Neural crest cell (in vitro differentiated cells): ENCODE data around the gene GLG1. TPM values are rescaled to one million over a fixed set of nuclear protein-coding genes. Genes with fewer than 3 reads are reported as not detected.

Experiments used
- DNase-seq: peaks from one replicate; pipeline ENCODE4 v3.0.0; 2021; ENCODE audit warnings: low read depth, mixed read lengths, low spot score
- H3K27ac Mint-ChIP-seq: one replicate; pipeline ENCODE4 v1.8.0; 2021; ENCODE audit warnings: mild to moderate bottlenecking, mixed read lengths; ENCODE audit not compliant: unreplicated experiment
- H3K27me3 Mint-ChIP-seq: 2 replicates; pipeline ENCODE4 v1.8.0; 2021; ENCODE audit warnings: low read depth, mild to moderate bottlenecking, mixed read lengths
- H3K36me3 Mint-ChIP-seq: 2 replicates; pipeline ENCODE4 v1.8.0; 2021; ENCODE audit warnings: low read depth, mild to moderate bottlenecking, mixed read lengths
- H3K4me1 Mint-ChIP-seq: 2 replicates; pipeline ENCODE4 v1.8.0; 2021; ENCODE audit warnings: mixed read lengths
- H3K4me3 Mint-ChIP-seq: one replicate; pipeline ENCODE4 v1.8.0; 2021; ENCODE audit warnings: mild to moderate bottlenecking, mixed read lengths
- H3K9me3 Mint-ChIP-seq: 2 replicates; pipeline ENCODE4 v1.8.0; 2021; ENCODE audit warnings: mixed read lengths
- total RNA-seq: library from RNA; stranded (reverse); gene quantifications from 2 replicates; pipeline ENCODE4 v1.2.1, GENCODE V29; 2021
- TF ChIP-seq, protein P1 (sequence below): fragments of 200-600 bp; sonication (generic); conservative IDR thresholded peaks from 2 replicates; pipeline ENCODE4 v1.5.0; 2021; ENCODE audit warnings: antibody characterized with exemption, mild to moderate bottlenecking

GLG1 gene
- total RNA-seq, 1 donor from 2014 or later = 117 TPM

DNA sequence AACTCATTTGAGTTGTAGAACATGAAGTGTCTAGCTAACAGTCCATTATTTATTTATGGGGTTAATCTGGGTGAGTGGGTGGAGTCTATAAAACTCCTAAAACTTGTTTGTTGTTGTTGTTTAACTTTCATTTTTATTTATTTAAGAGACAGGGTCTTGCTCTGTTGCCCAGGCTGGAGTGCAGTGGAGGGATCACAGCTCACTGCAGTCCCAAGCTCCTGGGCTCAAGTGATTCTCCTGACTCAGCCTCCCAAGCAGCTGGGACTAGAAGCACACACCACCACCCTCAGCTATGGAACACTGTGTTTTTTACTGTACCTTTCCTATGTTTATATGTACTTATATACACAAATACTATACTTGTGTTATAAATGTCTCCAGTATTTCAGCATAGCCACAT, 107.8 kb downstream of the GLG1 start:
- peaks cover 5% of the 10 kb centered on the region for H3K36me3 Mint-ChIP-seq
- H3K27me3 Mint-ChIP-seq = no peaks in the 10 kb centered on the region
- DNase-seq = no peak
- peaks cover 20% of the 10 kb centered on the region for H3K4me1 Mint-ChIP-seq
- H3K27ac Mint-ChIP-seq = no peak overlapping the region
- TF ChIP-seq, protein P1, sequence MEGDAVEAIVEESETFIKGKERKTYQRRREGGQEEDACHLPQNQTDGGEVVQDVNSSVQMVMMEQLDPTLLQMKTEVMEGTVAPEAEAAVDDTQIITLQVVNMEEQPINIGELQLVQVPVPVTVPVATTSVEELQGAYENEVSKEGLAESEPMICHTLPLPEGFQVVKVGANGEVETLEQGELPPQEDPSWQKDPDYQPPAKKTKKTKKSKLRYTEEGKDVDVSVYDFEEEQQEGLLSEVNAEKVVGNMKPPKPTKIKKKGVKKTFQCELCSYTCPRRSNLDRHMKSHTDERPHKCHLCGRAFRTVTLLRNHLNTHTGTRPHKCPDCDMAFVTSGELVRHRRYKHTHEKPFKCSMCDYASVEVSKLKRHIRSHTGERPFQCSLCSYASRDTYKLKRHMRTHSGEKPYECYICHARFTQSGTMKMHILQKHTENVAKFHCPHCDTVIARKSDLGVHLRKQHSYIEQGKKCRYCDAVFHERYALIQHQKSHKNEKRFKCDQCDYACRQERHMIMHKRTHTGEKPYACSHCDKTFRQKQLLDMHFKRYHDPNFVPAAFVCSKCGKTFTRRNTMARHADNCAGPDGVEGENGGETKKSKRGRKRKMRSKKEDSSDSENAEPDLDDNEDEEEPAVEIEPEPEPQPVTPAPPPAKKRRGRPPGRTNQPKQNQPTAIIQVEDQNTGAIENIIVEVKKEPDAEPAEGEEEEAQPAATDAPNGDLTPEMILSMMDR = no peak
- H3K4me3 Mint-ChIP-seq = no peak overlapping the region
- H3K9me3 Mint-ChIP-seq = no peaks in the 10 kb centered on the region

DNA sequence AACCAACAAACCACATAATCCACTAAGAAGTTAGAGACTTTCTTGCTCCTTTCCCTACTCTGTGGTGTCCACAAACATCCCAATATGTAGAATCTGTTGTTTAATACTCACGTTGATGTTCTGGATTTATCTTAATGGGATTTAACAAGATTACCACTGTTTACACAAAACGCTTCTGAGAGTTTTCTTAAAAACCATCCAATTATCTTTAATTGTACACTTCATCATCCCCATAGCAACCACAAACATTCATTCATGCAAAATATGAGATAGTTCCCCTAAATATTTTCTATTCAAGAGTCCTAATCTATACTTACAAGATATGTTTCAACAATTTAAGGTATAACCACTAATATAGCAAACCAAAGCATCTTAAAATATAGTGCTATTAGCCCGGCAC, 109.2 kb downstream of the GLG1 start:
- no peak overlapping the region for H3K4me3 Mint-ChIP-seq
- H3K9me3 Mint-ChIP-seq = no peaks in the 10 kb centered on the region
- no peak for DNase-seq
- no peak overlapping the region for H3K27ac Mint-ChIP-seq
- no peaks in the 10 kb centered on the region for H3K27me3 Mint-ChIP-seq
- TF ChIP-seq, protein P1 = no peak
- peaks cover 5% of the 10 kb centered on the region for H3K36me3 Mint-ChIP-seq
- H3K4me1 Mint-ChIP-seq = peaks cover 16% of the 10 kb centered on the region

DNA sequence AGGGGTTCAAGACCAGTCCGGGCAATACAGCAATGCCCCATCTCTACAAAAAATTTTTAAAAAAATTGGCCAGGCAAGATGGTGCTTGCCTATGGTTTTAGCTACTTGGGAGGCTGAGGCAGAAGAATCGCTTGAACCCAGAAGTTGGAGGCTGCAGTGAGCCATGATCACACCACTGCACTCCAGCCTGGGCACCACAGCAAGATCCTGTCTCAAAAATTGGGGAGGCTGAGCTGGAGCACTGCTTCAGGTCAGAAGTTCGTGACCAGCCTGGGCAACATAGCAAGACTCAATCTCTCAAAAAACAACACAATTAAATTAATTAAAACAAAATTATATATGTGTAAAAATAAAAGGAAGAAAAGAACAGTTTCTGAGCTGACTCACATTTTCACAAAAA, 110.9 kb downstream of the GLG1 start:
- peaks cover 6% of the 10 kb centered on the region for H3K36me3 Mint-ChIP-seq
- TF ChIP-seq, protein P1 = no peak
- no peaks in the 10 kb centered on the region for H3K9me3 Mint-ChIP-seq
- H3K4me1 Mint-ChIP-seq = peaks cover 3% of the 10 kb centered on the region
- no peaks in the 10 kb centered on the region for H3K27me3 Mint-ChIP-seq
- H3K4me3 Mint-ChIP-seq = no peak overlapping the region
- no peak overlapping the region for H3K27ac Mint-ChIP-seq
- no peak for DNase-seq

DNA sequence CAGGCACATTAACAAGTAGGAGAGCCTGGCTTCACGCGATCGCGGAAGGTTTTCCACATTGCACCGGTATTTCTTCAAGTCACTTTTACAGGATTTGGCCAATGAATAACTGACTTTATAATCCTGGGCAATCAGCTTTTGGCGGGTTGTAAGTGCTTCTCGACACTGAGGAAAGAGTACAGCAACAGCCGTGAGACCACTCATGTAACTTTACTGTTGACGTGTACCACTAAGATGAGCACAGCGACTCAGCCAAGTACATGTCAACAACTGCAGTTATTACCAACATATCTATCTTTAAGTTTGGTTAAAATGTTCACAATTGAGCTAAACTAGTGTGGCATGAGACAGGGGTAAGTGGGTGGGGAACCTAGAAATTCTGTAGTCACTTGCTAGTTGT, 113.9 kb downstream of the GLG1 start:
- no peak for DNase-seq
- no peaks in the 10 kb centered on the region for H3K9me3 Mint-ChIP-seq
- H3K36me3 Mint-ChIP-seq = peaks cover 13% of the 10 kb centered on the region
- H3K4me1 Mint-ChIP-seq = no peaks in the 10 kb centered on the region
- H3K27me3 Mint-ChIP-seq = no peaks in the 10 kb centered on the region
- H3K27ac Mint-ChIP-seq = no peak overlapping the region
- H3K4me3 Mint-ChIP-seq = no peak overlapping the region
- TF ChIP-seq, protein P1 = no peak

DNA sequence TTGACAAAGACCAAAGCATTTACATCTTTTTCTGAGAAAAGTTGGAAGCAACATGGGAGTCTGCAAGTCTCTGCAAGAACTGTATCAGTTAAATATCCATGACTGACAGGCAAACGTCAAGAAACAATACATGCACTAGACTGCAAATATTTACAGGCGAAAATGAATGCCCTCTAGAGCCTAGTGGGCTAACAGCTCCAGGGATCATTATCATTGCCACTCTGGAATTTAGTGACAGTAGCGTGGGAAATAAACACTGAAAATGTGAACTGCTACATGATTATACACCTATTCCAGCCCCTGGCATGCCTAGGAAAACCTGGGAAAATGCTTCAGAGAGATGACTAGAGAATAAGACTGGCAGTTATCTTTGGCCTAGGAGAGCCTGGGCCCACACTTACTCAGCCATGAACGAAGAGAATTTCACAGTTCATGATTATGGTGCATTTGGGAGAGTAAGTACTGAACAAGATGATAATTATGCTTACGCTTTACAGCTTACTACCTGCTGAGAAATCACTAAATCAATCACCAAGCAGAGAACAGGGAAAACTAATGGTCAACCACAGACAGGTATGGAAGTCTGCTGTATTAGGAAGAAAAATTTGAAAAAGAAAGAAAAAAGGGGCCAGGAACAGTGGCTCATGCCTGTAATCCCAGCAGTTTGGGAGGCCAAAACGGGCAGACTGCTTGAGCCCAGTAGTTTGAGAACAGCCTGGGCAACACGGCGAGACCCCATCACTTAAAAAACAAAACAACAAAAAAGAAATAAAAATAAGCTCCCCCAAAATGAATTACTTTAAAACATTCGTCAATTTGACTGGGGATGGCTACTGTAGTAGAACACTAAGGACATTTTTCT, 119.0 kb downstream of the GLG1 start:
- H3K36me3 Mint-ChIP-seq = peaks cover 15% of the 10 kb centered on the region
- no peak overlapping the region for H3K4me3 Mint-ChIP-seq
- no peak overlapping the region for H3K27ac Mint-ChIP-seq
- DNase-seq = no peak
- no peaks in the 10 kb centered on the region for H3K27me3 Mint-ChIP-seq
- TF ChIP-seq, protein P1 = no peak
- no peaks in the 10 kb centered on the region for H3K9me3 Mint-ChIP-seq
- H3K4me1 Mint-ChIP-seq = no peaks in the 10 kb centered on the region
